Pancreas (tissue), 10 donors: Measurements from ENCODE around the gene PROM2. TPM values are rescaled to one million over a fixed set of nuclear protein-coding genes. Genes with fewer than 3 reads are reported as not detected.

Experiments used
- ATAC-seq, 4 donors: fragments of 200-7000 bp; cut with Tn5 transposase; one replicate each; pipeline versions ENCODE4 v1.8.0 to v1.9.1; 2020; ENCODE audit warnings: mild to moderate bottlenecking in 4 of 4, moderate library complexity in 4 of 4
- DNase-seq, 6 donors: peaks; one replicate each; pipeline ENCODE4 v3.0.0-alpha.2; 2020
- FAIRE-seq: peaks from 2 replicates; lab custom pipeline; 2012; peaks lifted over from hg19 to GRCh38; lab: Jason Lieb, UNC
- H3K27ac ChIP-seq, 4 donors: fragments of 200-600 bp; sonication (generic); 1 replicate in 3 of 4; 2 replicates in 1 of 4; pipeline versions ENCODE4 v1.5.0 to v1.8.0; 2020
- H3K27me3 ChIP-seq, 4 donors: fragments of 200-600 bp; one replicate each; pipeline ENCODE4 v1.8.0; 2021
- H3K36me3 ChIP-seq, 3 donors: fragments of 200-600 bp; sonication (generic) in 1 of 3; one replicate each; pipeline versions ENCODE4 v1.5.0 to v1.8.0; 2020 to 2021
- H3K4me1 ChIP-seq, 3 donors: fragments of 200-600 bp; one replicate each; pipeline ENCODE4 v1.8.0; 2021
- H3K4me3 ChIP-seq, 4 donors: fragments of 200-600 bp; sonication (generic) in 2 of 4; one replicate each; pipeline versions ENCODE4 v1.5.0 to v1.8.0; 2020 to 2021
- H3K9me3 ChIP-seq, 4 donors: fragments of 200-600 bp; one replicate each; pipeline ENCODE4 v1.8.0; 2021
- WGBS, 2 donors: extraction: QIAGEN DNeasy Blood & Tissue Kit; methylation state at CpG; one replicate each; pipeline ENCODE4 v1.1.7; 2013; 5-methylcytosine and 5-hydroxymethylcytosine counted together
- intact Hi-C, 3 donors: fragments of 100-400 bp; cut with DNase I; formaldehyde crosslinking; loops; one replicate each; pipeline versions ENCODE4 v1.11.1 to v1.14.2; 2022
- polyA plus RNA-seq, 2 donors: library from polyadenylated mRNA; stranded (reverse); fragments of 200-250 nt; gene quantifications; one replicate each; pipeline ENCODE4 v1.2.3, GENCODE V29; 2013
- total RNA-seq, 6 donors: library from RNA; stranded (reverse); fragmentation: NEBNext Ultra II Directional in 4 of 6; extraction: Animal tissue kit (Norgen Biotek cat#: 25700) in 4 of 6; gene quantifications; one replicate each; pipeline versions ENCODE4 v1.2.1 to v1.2.4, GENCODE V29; 2021 to 2023
- TF ChIP-seq, protein P1 (sequence below), 4 donors: fragments of 200-600 bp; sonication (generic) in 3 of 4; IDR thresholded peaks; one replicate each; pipeline versions ENCODE4 v1.5.0 to v1.8.0; 2021; ENCODE audit warnings: antibody characterized with exemption in 4 of 4
- donor health status: healthy with polysubstance abuse.
- donor health status: DM: no; HTN: no; CAD: no; lungs with moderate emphysema.
- donor health status: DM: no; HTN: no; CAD: no.
- donor health status: control.
- donor health status: control.
- donor health status: Bipolar disorder and iron deficiency.
- donor health status: DM: yes; HTN: yes; CAD: no.
- donor health status: DM: no; HTN: no; CAD: no.
- donor health status: DM: no; HTN: no; CAD: no.
- donor health status: DM: yes; HTN: yes; CAD: no.

Gene PROM2
- total and polyA plus RNA-seq, 8 donors, result 8.3 to 20.4 (median 12.5) TPM

GRCh38 chr2:95325590-95326432 is 51.6 kb downstream of the PROM2 start:
- WGBS, 2 donors, result 90 to 94% methylated on average over 10 of the region's 10 CpGs
- Histone ChIP-seq H3K36me3 (no peaks in the 10 kb centered on the region), H3K27ac (no peak overlapping the region), H3K4me1 (no peaks in the 10 kb centered on the region), H3K9me3 (no peaks in the 10 kb centered on the region), H3K4me3 (no peak overlapping the region), H3K27me3 (no peaks in the 10 kb centered on the region)
- FAIRE-seq (no peak), ATAC-seq (no peak), DNase-seq (no peak)
- TF ChIP-seq, protein P1, sequence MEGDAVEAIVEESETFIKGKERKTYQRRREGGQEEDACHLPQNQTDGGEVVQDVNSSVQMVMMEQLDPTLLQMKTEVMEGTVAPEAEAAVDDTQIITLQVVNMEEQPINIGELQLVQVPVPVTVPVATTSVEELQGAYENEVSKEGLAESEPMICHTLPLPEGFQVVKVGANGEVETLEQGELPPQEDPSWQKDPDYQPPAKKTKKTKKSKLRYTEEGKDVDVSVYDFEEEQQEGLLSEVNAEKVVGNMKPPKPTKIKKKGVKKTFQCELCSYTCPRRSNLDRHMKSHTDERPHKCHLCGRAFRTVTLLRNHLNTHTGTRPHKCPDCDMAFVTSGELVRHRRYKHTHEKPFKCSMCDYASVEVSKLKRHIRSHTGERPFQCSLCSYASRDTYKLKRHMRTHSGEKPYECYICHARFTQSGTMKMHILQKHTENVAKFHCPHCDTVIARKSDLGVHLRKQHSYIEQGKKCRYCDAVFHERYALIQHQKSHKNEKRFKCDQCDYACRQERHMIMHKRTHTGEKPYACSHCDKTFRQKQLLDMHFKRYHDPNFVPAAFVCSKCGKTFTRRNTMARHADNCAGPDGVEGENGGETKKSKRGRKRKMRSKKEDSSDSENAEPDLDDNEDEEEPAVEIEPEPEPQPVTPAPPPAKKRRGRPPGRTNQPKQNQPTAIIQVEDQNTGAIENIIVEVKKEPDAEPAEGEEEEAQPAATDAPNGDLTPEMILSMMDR (IDR thresholded peaks at IDR 0.05), result no peak
- intact Hi-C loops, result no loop called here

DNA sequence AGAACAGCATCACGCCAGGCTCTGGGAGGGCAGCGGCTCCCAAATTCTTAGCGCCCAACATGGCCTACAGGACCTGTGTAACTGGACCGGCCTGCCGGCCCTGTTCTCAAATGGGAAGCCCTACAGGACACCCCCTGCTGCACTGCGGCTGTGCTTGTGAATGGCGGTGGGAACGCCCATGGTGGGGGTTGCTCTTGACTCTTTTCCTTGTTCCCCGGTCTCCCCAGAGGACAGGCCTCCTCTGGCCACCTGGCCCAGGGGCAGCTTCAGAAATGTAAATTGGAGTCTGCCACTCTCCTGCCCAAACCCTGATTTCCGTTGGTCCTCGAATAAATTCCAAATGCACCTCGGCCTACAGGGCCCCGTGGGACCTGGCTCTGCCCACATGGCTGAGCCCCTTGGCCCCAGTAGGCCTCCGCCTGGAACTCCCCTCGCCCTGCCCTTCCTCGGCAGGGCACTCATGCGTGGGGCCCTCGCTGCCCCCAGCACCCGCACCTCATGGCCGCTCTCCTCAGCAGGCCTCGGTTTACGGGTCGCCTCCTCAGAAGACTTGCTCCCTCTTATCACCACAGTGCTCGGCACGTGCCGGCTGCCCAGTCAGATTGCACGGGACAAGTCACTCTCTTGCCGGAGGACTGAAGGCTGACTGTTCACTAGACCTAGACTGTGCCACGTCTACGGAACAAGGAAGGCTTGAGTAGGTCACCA is 52.3 kb downstream of the PROM2 start:
- peak in 2 of 6 donors; percentile 7 to 56 for DNase-seq
- ATAC-seq, result no peak
- Histone ChIP-seq H3K27me3 (no peaks in the 10 kb centered on the region), H3K27ac (no peak overlapping the region), H3K4me3 (no peak overlapping the region), H3K9me3 (no peaks in the 10 kb centered on the region), H3K36me3 (no peaks in the 10 kb centered on the region), H3K4me1 (no peaks in the 10 kb centered on the region)
- intact Hi-C loops, result no loop called here
- 92 to 94% methylated on average over 30 of the region's 30 CpGs for WGBS, 2 donors
- TF ChIP-seq, protein P1 (IDR thresholded peaks at IDR 0.05), result no peak
- no peak for FAIRE-seq

DNA sequence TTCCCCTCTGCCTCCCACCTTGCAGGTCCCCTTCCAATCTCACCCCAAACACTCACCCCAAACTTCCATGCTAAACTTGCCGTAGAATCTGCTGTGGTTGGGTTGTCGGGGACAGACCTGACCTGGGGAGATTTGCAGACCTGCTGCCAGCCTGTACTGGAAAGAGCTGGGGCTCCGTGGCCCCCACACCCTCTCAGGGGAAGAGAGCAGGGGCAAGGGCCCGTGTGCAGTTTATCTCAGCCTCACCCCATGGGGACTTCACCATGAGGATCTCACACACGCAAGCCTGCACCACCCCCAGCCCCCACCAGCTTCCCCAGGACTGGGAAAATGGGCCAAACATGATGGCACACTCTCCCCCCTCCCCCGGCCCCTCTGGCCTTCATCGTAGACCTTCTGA is 53.6 kb downstream of the PROM2 start:
- Histone ChIP-seq H3K27me3 (no peaks in the 10 kb centered on the region), H3K9me3 (no peaks in the 10 kb centered on the region), H3K4me1 (no peaks in the 10 kb centered on the region), H3K27ac (no peak overlapping the region), H3K4me3 (no peak overlapping the region), H3K36me3 (no peaks in the 10 kb centered on the region)
- TF ChIP-seq, protein P1 (IDR thresholded peaks at IDR 0.05), result no peak
- intact Hi-C loops, result no loop called here
- no peak for ATAC-seq
- DNase-seq, result peak in 2 of 6 donors; percentile 3 to 28
- 73 to 81% methylated on average over 7 of the region's 7 CpGs for WGBS, 2 donors
- no peak for FAIRE-seq

DNA sequence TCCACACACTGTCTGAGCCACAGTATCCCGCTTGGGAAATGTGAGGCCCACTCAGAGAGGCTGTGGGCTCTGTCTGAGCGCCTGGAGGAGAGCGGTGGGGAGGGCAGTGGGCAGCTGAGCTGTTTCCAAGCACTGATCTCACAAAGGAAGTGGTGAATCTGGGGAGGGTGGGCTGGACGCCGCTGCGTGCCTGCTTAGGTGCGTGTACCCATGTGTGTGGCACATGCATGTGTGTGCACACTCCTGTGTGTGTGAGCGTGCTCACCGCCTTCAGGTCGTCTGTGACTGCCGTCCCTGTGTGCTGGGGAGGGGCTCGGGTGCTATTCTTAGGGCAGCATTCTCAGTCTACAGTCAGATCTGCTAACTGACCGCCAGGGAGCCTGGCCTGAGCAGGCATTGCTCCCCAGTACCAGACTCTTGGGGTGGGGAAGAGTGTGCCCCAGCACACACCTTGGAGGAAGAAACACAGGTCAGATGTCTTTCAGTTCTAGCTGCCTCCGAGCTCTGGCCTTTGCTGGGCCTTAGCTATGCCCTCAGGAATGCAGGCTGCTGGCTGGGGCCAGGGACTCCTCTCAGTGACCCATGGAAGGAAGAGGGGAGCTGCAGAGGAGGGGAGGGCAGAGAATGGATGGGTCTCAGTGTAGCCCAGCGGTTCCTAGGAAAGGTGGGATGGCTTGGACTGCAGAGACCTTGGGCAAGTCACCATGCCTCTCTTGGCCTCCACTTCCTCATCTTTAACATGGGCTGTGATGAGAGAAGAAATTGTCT is 54.3 kb downstream of the PROM2 start:
- TF ChIP-seq, protein P1 (IDR thresholded peaks at IDR 0.05), result no peak
- intact Hi-C loops, result no loop called here
- WGBS, 2 donors, result 79 to 82% methylated on average over 15 of the region's 15 CpGs
- H3K36me3 ChIP-seq, result no peaks in the 10 kb centered on the region
- DNase-seq (peak in 2 of 6 donors; percentile 13 to 44), FAIRE-seq (no peak), ATAC-seq (no peak)
- no peak overlapping the region for H3K4me3 ChIP-seq
- H3K4me1 ChIP-seq, result no peaks in the 10 kb centered on the region
- no peak overlapping the region for H3K27ac ChIP-seq
- no peaks in the 10 kb centered on the region for H3K27me3 ChIP-seq
- H3K9me3 ChIP-seq, result no peaks in the 10 kb centered on the region
